SW 1271 (cell line): ENCODE data around the gene GDI2.

ENCODE experiments used
- DNase-seq, 2 experiments: peaks; one replicate each; lab custom pipeline; 2025; lab: John Stamatoyannopoulos, UW

The GDI2 gene

DNA sequence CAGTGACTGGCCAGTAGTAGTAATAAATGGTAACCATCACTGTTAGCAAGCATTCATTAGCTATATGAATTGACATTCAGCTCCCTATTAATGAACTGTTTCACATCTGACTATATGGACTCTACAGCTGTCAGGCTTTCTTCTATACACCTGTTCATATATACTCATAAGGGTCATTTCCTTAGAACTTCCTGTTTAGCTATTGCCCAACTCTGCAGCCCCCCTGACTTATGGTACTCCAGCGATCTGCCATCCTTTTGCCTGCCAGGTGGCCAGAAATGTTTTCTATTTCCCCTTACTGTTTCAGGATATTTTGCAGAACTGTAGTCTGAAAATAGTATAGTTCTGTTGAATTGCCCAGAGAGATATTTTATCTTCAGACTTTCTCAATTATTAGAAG is 72.0 kb downstream of the GDI2 start:
- no peak for DNase-seq

DNA sequence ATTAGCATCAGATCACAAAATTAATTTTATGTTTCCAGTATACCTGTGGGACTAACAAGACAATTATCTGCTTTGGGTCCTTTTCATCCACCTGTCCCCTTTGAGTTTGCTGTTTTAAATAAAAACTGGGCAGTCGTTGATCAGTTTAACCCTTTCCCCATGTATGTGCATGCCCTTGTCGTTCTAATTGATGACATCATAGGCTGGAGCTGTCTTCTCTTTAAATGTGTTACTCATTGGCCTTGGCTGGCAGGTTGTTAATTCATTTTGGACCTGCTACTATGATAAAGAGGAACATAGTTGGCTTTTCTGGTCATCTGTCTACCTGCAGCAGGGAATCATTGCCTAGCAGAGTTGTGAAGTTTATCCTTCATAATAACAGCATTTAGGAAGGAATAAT is 74.8 kb downstream of the GDI2 start:
- no peak for DNase-seq

GRCh38 chr10:5737352-5737751 is 75.9 kb downstream of the GDI2 start:
- no peak for DNase-seq

DNA sequence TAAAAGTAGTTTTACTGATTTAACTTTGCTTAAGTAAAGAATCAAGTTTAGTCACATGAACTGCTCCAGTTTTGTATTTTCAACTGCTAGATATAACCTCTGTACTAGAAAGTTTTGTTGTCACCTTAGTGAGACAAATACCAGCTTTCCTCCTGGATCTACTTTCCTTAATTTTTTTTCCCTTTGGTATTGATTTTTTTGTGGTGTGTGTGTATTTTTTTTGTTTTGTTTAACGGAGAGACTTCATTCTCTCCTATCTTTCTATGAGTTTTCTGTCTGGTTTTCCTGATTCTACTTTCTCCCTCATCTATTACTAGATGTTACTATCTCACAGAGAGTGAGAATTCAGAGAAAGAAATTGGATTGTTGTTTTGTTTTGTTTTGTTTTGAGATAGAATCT is 76.6 kb downstream of the GDI2 start:
- DNase-seq: no peak

- no peak for DNase-seq
Measured at GRCh38 chr10:5735119-5735518, 78.1 kb downstream of the GDI2 start.

DNA sequence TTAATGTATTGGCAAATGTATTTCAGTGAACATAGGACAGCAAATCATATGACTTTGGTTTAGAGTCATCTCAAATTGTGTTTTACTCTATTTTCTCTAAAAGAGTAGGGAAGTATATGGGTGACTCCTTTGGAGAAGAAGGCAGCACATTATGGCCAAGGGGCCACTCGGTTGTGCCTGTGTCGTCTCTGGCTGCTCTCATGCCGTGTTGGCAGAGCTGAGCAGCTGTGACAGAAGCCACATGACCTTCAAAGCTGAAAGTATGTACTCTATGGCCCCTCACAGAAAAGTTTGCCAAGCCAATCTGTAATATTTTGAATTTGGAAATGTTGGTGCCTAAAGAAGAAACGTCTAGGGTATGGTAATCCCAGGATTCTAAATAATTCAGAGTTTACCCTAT is 81.1 kb downstream of the GDI2 start:
- no peak for DNase-seq

DNA sequence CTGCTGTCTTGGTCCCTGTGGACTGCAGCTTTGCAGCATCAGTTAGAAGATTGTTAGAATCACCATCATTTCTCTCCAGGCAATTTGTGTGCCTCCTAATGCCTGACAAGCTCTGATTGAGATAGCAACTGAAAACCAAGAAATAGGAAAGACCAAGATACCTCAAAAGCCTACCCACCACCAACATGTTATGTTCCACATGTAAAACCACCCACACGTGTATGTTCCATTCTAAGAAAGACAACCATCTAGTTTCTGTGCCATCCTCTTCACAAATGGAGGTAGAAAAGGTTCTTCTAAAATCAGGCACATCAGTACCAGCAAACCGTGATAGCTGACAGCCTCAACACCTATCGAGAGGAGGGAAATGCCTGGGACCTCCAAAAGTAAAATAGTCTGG is 81.7 kb downstream of the GDI2 start:
- no peak for DNase-seq

DNA sequence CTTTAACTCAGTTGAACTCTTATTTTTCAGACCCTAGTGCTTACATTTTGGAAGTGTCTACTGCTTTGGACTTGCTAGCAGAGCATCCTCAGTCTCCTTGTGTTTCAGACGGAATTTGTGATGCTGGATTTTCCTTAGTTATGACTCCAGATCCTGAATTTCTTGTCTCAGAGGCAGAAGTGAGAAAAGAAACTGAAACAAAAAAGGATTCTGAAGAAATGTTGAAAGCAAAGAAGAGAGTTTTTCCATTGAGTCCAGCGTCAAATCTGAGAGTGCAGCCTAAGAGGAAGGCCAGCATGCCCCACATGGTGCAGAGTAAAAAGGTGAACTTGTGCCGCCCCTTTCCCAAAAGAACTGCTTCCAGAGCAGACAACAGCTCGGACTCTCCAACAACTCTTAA is 82.5 kb downstream of the GDI2 start:
- no peak for DNase-seq

DNA sequence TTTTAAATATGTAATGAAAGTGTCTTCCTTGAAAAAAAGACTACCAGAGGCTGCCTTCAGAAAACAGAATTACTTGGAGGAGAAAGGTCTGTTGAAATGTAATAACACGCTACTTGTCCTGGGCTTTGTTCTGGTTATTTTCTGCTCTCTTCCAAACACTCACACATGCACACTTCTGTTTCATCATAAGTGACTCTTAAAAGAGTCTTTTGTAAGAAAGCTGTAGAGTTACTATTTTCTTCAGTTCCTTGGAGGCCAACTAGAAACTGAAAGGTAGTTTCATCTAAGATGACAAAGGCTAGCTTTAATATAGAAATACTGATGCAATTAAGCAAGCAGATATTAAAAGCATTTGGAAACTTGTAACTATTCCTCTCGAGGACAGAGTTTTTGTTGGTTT is 89.5 kb downstream of the GDI2 start:
- no peak for DNase-seq

- no peak for DNase-seq
Measured at GRCh38 chr10:5720182-5720581, 93.1 kb downstream of the GDI2 start.

- no peak for DNase-seq
Measured at GRCh38 chr10:5719546-5719945, 93.7 kb downstream of the GDI2 start.
